Measurements from ENCODE around the gene TBC1D20.

DNA sequence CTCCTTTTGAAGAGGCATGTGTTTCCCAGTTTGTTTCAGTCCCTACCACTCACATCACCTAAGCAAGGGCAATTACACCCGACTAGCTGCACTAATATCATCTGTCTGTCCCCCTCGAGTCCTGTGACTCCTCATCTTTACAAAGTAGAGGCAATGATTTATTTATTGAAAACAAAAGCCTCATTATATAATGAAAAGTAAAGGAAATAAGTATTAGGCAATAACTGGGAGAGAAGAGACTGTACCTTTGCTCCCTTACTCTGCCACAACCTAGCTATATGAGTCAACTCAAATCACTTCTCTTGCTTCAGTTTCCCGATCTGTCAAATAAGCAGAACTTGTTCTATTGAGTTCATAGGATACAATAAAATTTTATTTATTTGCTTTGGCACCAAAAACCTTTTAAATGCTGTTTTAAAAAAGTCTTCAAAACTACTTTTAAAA, 42.3 kb upstream of the TBC1D20 start:
- TF ChIP-seq, protein P1, sequence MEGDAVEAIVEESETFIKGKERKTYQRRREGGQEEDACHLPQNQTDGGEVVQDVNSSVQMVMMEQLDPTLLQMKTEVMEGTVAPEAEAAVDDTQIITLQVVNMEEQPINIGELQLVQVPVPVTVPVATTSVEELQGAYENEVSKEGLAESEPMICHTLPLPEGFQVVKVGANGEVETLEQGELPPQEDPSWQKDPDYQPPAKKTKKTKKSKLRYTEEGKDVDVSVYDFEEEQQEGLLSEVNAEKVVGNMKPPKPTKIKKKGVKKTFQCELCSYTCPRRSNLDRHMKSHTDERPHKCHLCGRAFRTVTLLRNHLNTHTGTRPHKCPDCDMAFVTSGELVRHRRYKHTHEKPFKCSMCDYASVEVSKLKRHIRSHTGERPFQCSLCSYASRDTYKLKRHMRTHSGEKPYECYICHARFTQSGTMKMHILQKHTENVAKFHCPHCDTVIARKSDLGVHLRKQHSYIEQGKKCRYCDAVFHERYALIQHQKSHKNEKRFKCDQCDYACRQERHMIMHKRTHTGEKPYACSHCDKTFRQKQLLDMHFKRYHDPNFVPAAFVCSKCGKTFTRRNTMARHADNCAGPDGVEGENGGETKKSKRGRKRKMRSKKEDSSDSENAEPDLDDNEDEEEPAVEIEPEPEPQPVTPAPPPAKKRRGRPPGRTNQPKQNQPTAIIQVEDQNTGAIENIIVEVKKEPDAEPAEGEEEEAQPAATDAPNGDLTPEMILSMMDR (IDR thresholded peaks at IDR 0.05; ENCODE audit: insufficient read depth, low read depth, low read length), result no peak
- no peak for TF ChIP-seq EZH2 (IDR thresholded peaks at IDR 0.05; ENCODE audit: insufficient read depth, low read length)

All from astrocyte (in vitro differentiated cells and primary cell).